ENCODE measurements around the gene F7. TPM values are rescaled to one million over a fixed set of nuclear protein-coding genes. Genes with fewer than 3 reads are reported as not detected.

Gene F7
- polyA plus RNA-seq, 1 donor from 2014 or later = not detected

GRCh38 chr13:113122550-113123225 lies 17.1 kb downstream of the F7 start, which contains the start of gene F10:
Gene F10 (plus strand): TSS chr13:113122799. CDS start chr13:113122856, 57 bp downstream.
- no peaks in the 10 kb centered on the region for H3K36me3 Mint-ChIP-seq
- H3K9me3 Mint-ChIP-seq = no peaks in the 10 kb centered on the region
- peak within 1 kb of the TSS in 1 of 4 donors; percentile 17 for H3K4me3 Mint-ChIP-seq
- no peak within 1 kb of the TSS for H3K27ac Mint-ChIP-seq
- H3K4me1 Mint-ChIP-seq = no peaks in the 10 kb centered on the region
- H3K27me3 Mint-ChIP-seq = peaks cover 10% of the 10 kb centered on the region

GRCh38 chr13:113123226-113124201 lies 17.9 kb downstream of the F7 start:
- H3K4me3 Mint-ChIP-seq = no peak overlapping the region
- H3K27ac Mint-ChIP-seq = no peak overlapping the region
- no peaks in the 10 kb centered on the region for H3K4me1 Mint-ChIP-seq
- peaks cover 11% of the 10 kb centered on the region for H3K27me3 Mint-ChIP-seq
- H3K9me3 Mint-ChIP-seq = no peaks in the 10 kb centered on the region
- H3K36me3 Mint-ChIP-seq = no peaks in the 10 kb centered on the region

GRCh38 chr13:113124211-113124970 lies 18.8 kb downstream of the F7 start:
- Mint-ChIP-seq H3K9me3 (no peaks in the 10 kb centered on the region), H3K4me1 (no peaks in the 10 kb centered on the region), H3K4me3 (no peak overlapping the region), H3K36me3 (no peaks in the 10 kb centered on the region), H3K27me3 (peaks cover 16% of the 10 kb centered on the region), H3K27ac (no peak overlapping the region)

- Mint-ChIP-seq H3K9me3 (no peaks in the 10 kb centered on the region), H3K27me3 (peaks cover 16% of the 10 kb centered on the region), H3K4me3 (no peak overlapping the region)
Observed at GRCh38 chr13:113125506-113126264, 20.1 kb downstream of the F7 start.

GRCh38 chr13:113126265-113127150 lies 20.9 kb downstream of the F7 start:
- H3K27me3 Mint-ChIP-seq = peaks cover 16% of the 10 kb centered on the region
- H3K9me3 Mint-ChIP-seq = no peaks in the 10 kb centered on the region

More at GRCh38 chr13:113125506-113126264, 20.1 kb downstream of the F7 start:
- no peak overlapping the region for H3K27ac Mint-ChIP-seq
- no peaks in the 10 kb centered on the region for H3K36me3 Mint-ChIP-seq
- no peaks in the 10 kb centered on the region for H3K4me1 Mint-ChIP-seq

GRCh38 chr13:113129480-113129879 lies 23.9 kb downstream of the F7 start:
- Mint-ChIP-seq H3K27me3 (peaks cover 24% of the 10 kb centered on the region), H3K4me3 (no peak overlapping the region), H3K27ac (no peak overlapping the region), H3K9me3 (peaks cover 2 to 5% (median 2%) of the 10 kb centered on the region in 3 donors), H3K36me3 (no peaks in the 10 kb centered on the region), H3K4me1 (no peaks in the 10 kb centered on the region)

More at GRCh38 chr13:113126265-113127150, 20.9 kb downstream of the F7 start:
- no peaks in the 10 kb centered on the region for H3K36me3 Mint-ChIP-seq
- H3K4me1 Mint-ChIP-seq = no peaks in the 10 kb centered on the region
- H3K27ac Mint-ChIP-seq = no peak overlapping the region
- no peak overlapping the region for H3K4me3 Mint-ChIP-seq

- Mint-ChIP-seq H3K9me3 (peaks cover 2 to 5% (median 2%) of the 10 kb centered on the region in 3 donors), H3K27ac (no peak overlapping the region), H3K4me1 (no peaks in the 10 kb centered on the region), H3K36me3 (no peaks in the 10 kb centered on the region), H3K27me3 (peaks cover 24% of the 10 kb centered on the region), H3K4me3 (no peak overlapping the region)
Observed at GRCh38 chr13:113129921-113130750, 24.5 kb downstream of the F7 start.

- H3K27me3 Mint-ChIP-seq = peaks cover 11% of the 10 kb centered on the region
- no peak overlapping the region for H3K27ac Mint-ChIP-seq
- no peaks in the 10 kb centered on the region for H3K36me3 Mint-ChIP-seq
- no peak overlapping the region for H3K4me3 Mint-ChIP-seq
- H3K9me3 Mint-ChIP-seq = peaks cover 2 to 5% (median 2%) of the 10 kb centered on the region in 3 donors
- no peaks in the 10 kb centered on the region for H3K4me1 Mint-ChIP-seq
Observed at GRCh38 chr13:113135281-113135760, 29.7 kb downstream of the F7 start.

GRCh38 chr13:113137691-113138298 lies 32.2 kb downstream of the F7 start:
- Mint-ChIP-seq H3K4me3 (no peak overlapping the region), H3K36me3 (no peaks in the 10 kb centered on the region), H3K27me3 (peaks cover 8% of the 10 kb centered on the region), H3K4me1 (no peaks in the 10 kb centered on the region), H3K9me3 (peaks cover 2 to 5% (median 2%) of the 10 kb centered on the region in 3 donors), H3K27ac (no peak overlapping the region)

- peaks cover 10% of the 10 kb centered on the region for H3K27me3 Mint-ChIP-seq
- H3K4me3 Mint-ChIP-seq = peak overlapping the region in 1 of 4 donors; percentile 37
- H3K36me3 Mint-ChIP-seq = no peaks in the 10 kb centered on the region
- H3K4me1 Mint-ChIP-seq = no peaks in the 10 kb centered on the region
- H3K27ac Mint-ChIP-seq = no peak overlapping the region
- H3K9me3 Mint-ChIP-seq = peaks cover 2 to 5% (median 2%) of the 10 kb centered on the region in 3 donors
Observed at GRCh38 chr13:113138792-113139551, 33.4 kb downstream of the F7 start.

- Mint-ChIP-seq H3K36me3 (no peaks in the 10 kb centered on the region), H3K4me3 (peak overlapping the region in 1 of 4 donors; percentile 37), H3K4me1 (no peaks in the 10 kb centered on the region), H3K27ac (no peak overlapping the region), H3K9me3 (no peaks in the 10 kb centered on the region), H3K27me3 (peaks cover 6% of the 10 kb centered on the region)
Observed at GRCh38 chr13:113139577-113139976, 34.0 kb downstream of the F7 start.

Measured in IgD-negative memory B cell (primary cell).